Measurements from ENCODE around the gene ZDHHC14. TPM values are rescaled to one million over a fixed set of nuclear protein-coding genes. Genes with fewer than 3 reads are reported as not detected.
"Not testable (repeated sequence)": the region's sequence is repeated elsewhere in the genome, so short reads cannot be mapped to it uniquely, and the experiment has no call there.

The ZDHHC14 gene
- total and polyA plus RNA-seq, 4 donors: 12.3 to 46.8 (median 28.1) TPM

DNA sequence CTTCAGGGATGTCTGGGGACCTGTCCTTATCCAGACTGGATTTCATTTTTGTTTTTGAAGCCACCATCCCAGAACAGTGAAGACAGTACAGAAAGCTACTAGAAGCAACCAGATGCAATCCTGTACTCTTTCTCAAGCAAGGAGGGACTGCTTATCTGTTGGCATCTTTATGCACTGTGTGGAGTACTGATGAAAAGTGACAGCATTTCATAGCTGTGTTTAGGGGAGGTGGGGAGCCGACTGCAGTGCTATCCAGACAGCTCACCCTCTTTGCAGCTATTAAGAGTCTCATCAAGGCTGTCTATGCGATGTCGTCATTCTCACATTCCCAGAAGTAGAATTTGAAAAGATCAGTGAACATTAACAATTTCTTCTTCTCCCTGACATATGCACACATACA, 5.5 kb downstream of the ZDHHC14 start:
- H3K36me3 ChIP-seq (ENCODE audit: control insufficient read depth, insufficient read depth, low read length): no peaks in the 10 kb centered on the region
- peak in 1 of 6 donors; percentile 21 for DNase-seq (ENCODE audit: low read depth in 4 of 6, low spot score in 6 of 6)
- no peak overlapping the region for H3K27ac ChIP-seq (ENCODE audit: low read depth, low read length)
- peaks cover 11% of the 10 kb centered on the region for H3K9me3 ChIP-seq (ENCODE audit: control insufficient read depth, insufficient read depth, low read length)
- no peak overlapping the region for H3K4me3 ChIP-seq (ENCODE audit: low read depth, low read length)
- peaks cover 6% of the 10 kb centered on the region for H3K4me1 ChIP-seq (ENCODE audit: control insufficient read depth, insufficient read depth, low read length)
- WGBS (ENCODE audit: insufficient coverage): no CpG with 5 or more reads among the region's 3 CpGs
- H3K27me3 ChIP-seq (ENCODE audit: control insufficient read depth, insufficient read depth, low read length): no peaks in the 10 kb centered on the region

DNA sequence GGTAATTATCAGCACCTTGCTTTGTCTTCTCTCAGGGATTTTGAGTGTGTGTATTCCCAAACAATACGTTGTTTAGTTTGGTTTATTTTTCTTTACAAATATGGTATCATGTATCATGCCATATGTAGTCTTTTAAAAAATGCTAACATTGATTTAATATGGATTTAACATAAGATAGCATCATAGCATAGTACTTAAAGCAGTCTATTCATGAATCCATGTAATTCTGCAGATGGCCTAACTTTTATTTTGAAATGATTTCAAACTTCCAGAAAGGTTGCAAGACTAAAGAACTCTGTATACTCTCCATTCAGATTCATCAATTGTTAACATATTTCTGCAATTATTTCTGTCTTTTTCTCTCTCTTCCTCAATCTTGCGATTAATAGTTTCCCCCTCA, 7.9 kb downstream of the ZDHHC14 start:
- DNase-seq (ENCODE audit: low read depth in 4 of 6, low spot score in 6 of 6): no peak
- no CpG with 5 or more reads among the region's 2 CpGs for WGBS (ENCODE audit: insufficient coverage)
- Histone ChIP-seq H3K27me3 (ENCODE audit: control insufficient read depth, insufficient read depth, low read length) (no peaks in the 10 kb centered on the region), H3K4me3 (ENCODE audit: low read depth, low read length) (no peak overlapping the region), H3K4me1 (ENCODE audit: control insufficient read depth, insufficient read depth, low read length) (no peaks in the 10 kb centered on the region), H3K9me3 (ENCODE audit: control insufficient read depth, insufficient read depth, low read length) (peaks cover 11% of the 10 kb centered on the region), H3K36me3 (ENCODE audit: control insufficient read depth, insufficient read depth, low read length) (no peaks in the 10 kb centered on the region), H3K27ac (ENCODE audit: low read depth, low read length) (no peak overlapping the region)

- H3K27ac ChIP-seq (ENCODE audit: low read depth, low read length): no peak overlapping the region
- peaks cover 3% of the 10 kb centered on the region for H3K36me3 ChIP-seq (ENCODE audit: control insufficient read depth, insufficient read depth, low read length)
- H3K4me1 ChIP-seq (ENCODE audit: control insufficient read depth, insufficient read depth, low read length): no peaks in the 10 kb centered on the region
- no peaks in the 10 kb centered on the region for H3K27me3 ChIP-seq (ENCODE audit: control insufficient read depth, insufficient read depth, low read length)
- DNase-seq (ENCODE audit: low read depth in 4 of 6, low spot score in 6 of 6): no peak
- WGBS (ENCODE audit: insufficient coverage): no CpG with 5 or more reads among the region's 4 CpGs
- peaks cover 11% of the 10 kb centered on the region for H3K9me3 ChIP-seq (ENCODE audit: control insufficient read depth, insufficient read depth, low read length)
- H3K4me3 ChIP-seq (ENCODE audit: low read depth, low read length): no peak overlapping the region
Measured at GRCh38 chr6:157390273-157391060, 9.5 kb downstream of the ZDHHC14 start.

GRCh38 chr6:157392927-157393668, 12.1 kb downstream of the ZDHHC14 start:
- Histone ChIP-seq H3K4me1 (ENCODE audit: control insufficient read depth, insufficient read depth, low read length) (peaks cover 2% of the 10 kb centered on the region), H3K4me3 (ENCODE audit: low read depth, low read length) (no peak overlapping the region), H3K27me3 (ENCODE audit: control insufficient read depth, insufficient read depth, low read length) (no peaks in the 10 kb centered on the region), H3K36me3 (ENCODE audit: control insufficient read depth, insufficient read depth, low read length) (peaks cover 3% of the 10 kb centered on the region), H3K9me3 (ENCODE audit: control insufficient read depth, insufficient read depth, low read length) (peaks cover 11% of the 10 kb centered on the region), H3K27ac (ENCODE audit: low read depth, low read length) (no peak overlapping the region)
- 100% methylated on average over 1 of the region's 14 CpGs for WGBS (ENCODE audit: insufficient coverage)
- DNase-seq (ENCODE audit: low read depth in 4 of 6, low spot score in 6 of 6): no peak

- no peaks in the 10 kb centered on the region for H3K27me3 ChIP-seq (ENCODE audit: control insufficient read depth, insufficient read depth, low read length)
- H3K4me1 ChIP-seq (ENCODE audit: control insufficient read depth, insufficient read depth, low read length): peaks cover 6% of the 10 kb centered on the region
- H3K36me3 ChIP-seq (ENCODE audit: control insufficient read depth, insufficient read depth, low read length): peaks cover 3% of the 10 kb centered on the region
- WGBS (ENCODE audit: insufficient coverage): 87% methylated on average over 6 of the region's 6 CpGs
- no peak overlapping the region for H3K27ac ChIP-seq (ENCODE audit: low read depth, low read length)
- H3K9me3 ChIP-seq (ENCODE audit: control insufficient read depth, insufficient read depth, low read length): peaks cover 11% of the 10 kb centered on the region
- H3K4me3 ChIP-seq (ENCODE audit: low read depth, low read length): no peak overlapping the region
- no peak for DNase-seq (ENCODE audit: low read depth in 4 of 6, low spot score in 6 of 6)
Measured at GRCh38 chr6:157393669-157394327, 12.8 kb downstream of the ZDHHC14 start.

- H3K9me3 ChIP-seq (ENCODE audit: control insufficient read depth, insufficient read depth, low read length); H3K4me3 ChIP-seq (ENCODE audit: low read depth, low read length); DNase-seq (ENCODE audit: low read depth in 4 of 6, low spot score in 6 of 6); H3K27me3 ChIP-seq (ENCODE audit: control insufficient read depth, insufficient read depth, low read length); H3K27ac ChIP-seq (ENCODE audit: low read depth, low read length); H3K36me3 ChIP-seq (ENCODE audit: control insufficient read depth, insufficient read depth, low read length); H3K4me1 ChIP-seq (ENCODE audit: control insufficient read depth, insufficient read depth, low read length): not testable (repeated sequence)
- WGBS (ENCODE audit: insufficient coverage): 98% methylated on average over 7 of the region's 11 CpGs
Measured at GRCh38 chr6:157395199-157395598, 14.2 kb downstream of the ZDHHC14 start.

GRCh38 chr6:157396026-157396425, 15.0 kb downstream of the ZDHHC14 start:
- no peaks in the 10 kb centered on the region for H3K27me3 ChIP-seq (ENCODE audit: control insufficient read depth, insufficient read depth, low read length)
- no peak overlapping the region for H3K27ac ChIP-seq (ENCODE audit: low read depth, low read length)
- DNase-seq (ENCODE audit: low read depth in 4 of 6, low spot score in 6 of 6): no peak
- no peak overlapping the region for H3K4me3 ChIP-seq (ENCODE audit: low read depth, low read length)
- H3K9me3 ChIP-seq (ENCODE audit: control insufficient read depth, insufficient read depth, low read length): peaks cover under 1% of the 10 kb centered on the region
- WGBS (ENCODE audit: insufficient coverage): 83% methylated on average over 3 of the region's 3 CpGs
- H3K4me1 ChIP-seq (ENCODE audit: control insufficient read depth, insufficient read depth, low read length): peaks cover 9% of the 10 kb centered on the region
- H3K36me3 ChIP-seq (ENCODE audit: control insufficient read depth, insufficient read depth, low read length): peaks cover 7% of the 10 kb centered on the region

- WGBS (ENCODE audit: insufficient coverage): 71% methylated on average over 6 of the region's 9 CpGs
- Histone ChIP-seq H3K4me1 (ENCODE audit: control insufficient read depth, insufficient read depth, low read length) (peaks cover 16% of the 10 kb centered on the region), H3K4me3 (ENCODE audit: low read depth, low read length) (no peak overlapping the region), H3K9me3 (ENCODE audit: control insufficient read depth, insufficient read depth, low read length) (no peaks in the 10 kb centered on the region), H3K36me3 (ENCODE audit: control insufficient read depth, insufficient read depth, low read length) (peaks cover 9% of the 10 kb centered on the region), H3K27ac (ENCODE audit: low read depth, low read length) (no peak overlapping the region), H3K27me3 (ENCODE audit: control insufficient read depth, insufficient read depth, low read length) (no peaks in the 10 kb centered on the region)
- no peak for DNase-seq (ENCODE audit: low read depth in 4 of 6, low spot score in 6 of 6)
Measured at GRCh38 chr6:157397660-157398059, 16.7 kb downstream of the ZDHHC14 start.

- no peak for DNase-seq (ENCODE audit: low read depth in 4 of 6, low spot score in 6 of 6)
- Histone ChIP-seq H3K36me3 (ENCODE audit: control insufficient read depth, insufficient read depth, low read length) (peaks cover 9% of the 10 kb centered on the region), H3K27ac (ENCODE audit: low read depth, low read length) (no peak overlapping the region), H3K4me1 (ENCODE audit: control insufficient read depth, insufficient read depth, low read length) (peaks cover 16% of the 10 kb centered on the region), H3K9me3 (ENCODE audit: control insufficient read depth, insufficient read depth, low read length) (no peaks in the 10 kb centered on the region), H3K27me3 (ENCODE audit: control insufficient read depth, insufficient read depth, low read length) (no peaks in the 10 kb centered on the region), H3K4me3 (ENCODE audit: low read depth, low read length) (no peak overlapping the region)
- 0% methylated on average over 1 of the region's 2 CpGs for WGBS (ENCODE audit: insufficient coverage)
Measured at GRCh38 chr6:157398151-157398550, 17.2 kb downstream of the ZDHHC14 start.

Measured in spinal cord (tissue), 10 donors.